Measurements from ENCODE around the gene ELAVL2.

The ELAVL2 gene

GRCh38 chr9:23682891-23683431, 143.1 kb downstream of the ELAVL2 start:
- no peak overlapping the region for H3K4me3 ChIP-seq (replicated peaks; ENCODE audit: insufficient read depth, low read length)
- no peak for TF ChIP-seq POLR2AphosphoS5 (IDR thresholded peaks at IDR 0.05; ENCODE audit: low read depth)
- TF ChIP-seq GABPA (IDR thresholded peaks at IDR 0.05; ENCODE audit: low read depth), result no peak
- no peak for TF ChIP-seq SPI1 (IDR thresholded peaks at IDR 0.05; ENCODE audit: borderline replicate concordance, low read depth)
- no peak for TF ChIP-seq REST (IDR thresholded peaks at IDR 0.05; ENCODE audit: insufficient replicate concordance, low read depth)
- no peak for TF ChIP-seq CTCF (IDR thresholded peaks at IDR 0.05; ENCODE audit: insufficient read depth, low read length)
- no peak overlapping the region for H3K27ac ChIP-seq (replicated peaks)
- H3K27me3 ChIP-seq (ENCODE audit: insufficient read depth, poor library complexity, severe bottlenecking), result no peaks in the 10 kb centered on the region
- DNase-seq (ENCODE audit: low read depth in 1 of 2, low spot score in 1 of 2), result no peak

GRCh38 chr9:23682352-23682751, 143.7 kb downstream of the ELAVL2 start:
- Histone ChIP-seq H3K27ac (replicated peaks) (no peak overlapping the region), H3K4me3 (replicated peaks; ENCODE audit: insufficient read depth, low read length) (no peak overlapping the region), H3K27me3 (ENCODE audit: insufficient read depth, poor library complexity, severe bottlenecking) (no peaks in the 10 kb centered on the region)
- no peak for DNase-seq (ENCODE audit: low read depth in 1 of 2, low spot score in 1 of 2)
- no peak for TF ChIP-seq CTCF (IDR thresholded peaks at IDR 0.05; ENCODE audit: insufficient read depth, low read length)
- no peak for TF ChIP-seq POLR2AphosphoS5 (IDR thresholded peaks at IDR 0.05; ENCODE audit: low read depth)
- TF ChIP-seq REST (IDR thresholded peaks at IDR 0.05; ENCODE audit: insufficient replicate concordance, low read depth), result no peak
- TF ChIP-seq SPI1 (IDR thresholded peaks at IDR 0.05; ENCODE audit: borderline replicate concordance, low read depth), result no peak
- no peak for TF ChIP-seq GABPA (IDR thresholded peaks at IDR 0.05; ENCODE audit: low read depth)

GRCh38 chr9:23677446-23677845, 148.6 kb downstream of the ELAVL2 start:
- no peak for TF ChIP-seq CTCF (IDR thresholded peaks at IDR 0.05; ENCODE audit: insufficient read depth, low read length)
- no peak for TF ChIP-seq GABPA (IDR thresholded peaks at IDR 0.05; ENCODE audit: low read depth)
- TF ChIP-seq POLR2AphosphoS5 (IDR thresholded peaks at IDR 0.05; ENCODE audit: low read depth), result no peak
- Histone ChIP-seq H3K4me3 (replicated peaks; ENCODE audit: insufficient read depth, low read length) (no peak overlapping the region), H3K27me3 (ENCODE audit: insufficient read depth, poor library complexity, severe bottlenecking) (no peaks in the 10 kb centered on the region), H3K27ac (replicated peaks) (no peak overlapping the region)
- DNase-seq (ENCODE audit: low read depth in 1 of 2, low spot score in 1 of 2), result no peak

GRCh38 chr9:23674016-23674585, 151.9 kb downstream of the ELAVL2 start:
- H3K4me3 ChIP-seq (replicated peaks; ENCODE audit: insufficient read depth, low read length), result no peak overlapping the region
- no peak for DNase-seq (ENCODE audit: low read depth in 1 of 2, low spot score in 1 of 2)
- H3K27ac ChIP-seq (replicated peaks), result no peak overlapping the region
- TF ChIP-seq SPI1 (IDR thresholded peaks at IDR 0.05; ENCODE audit: borderline replicate concordance, low read depth), result no peak
- TF ChIP-seq REST (IDR thresholded peaks at IDR 0.05; ENCODE audit: insufficient replicate concordance, low read depth), result no peak
- TF ChIP-seq CTCF (IDR thresholded peaks at IDR 0.05; ENCODE audit: insufficient read depth, low read length), result no peak
- no peak for TF ChIP-seq GABPA (IDR thresholded peaks at IDR 0.05; ENCODE audit: low read depth)
- no peak for TF ChIP-seq POLR2AphosphoS5 (IDR thresholded peaks at IDR 0.05; ENCODE audit: low read depth)
- no peaks in the 10 kb centered on the region for H3K27me3 ChIP-seq (ENCODE audit: insufficient read depth, poor library complexity, severe bottlenecking)

All from HL-60 (cell line).